ENCODE measurements around the gene BHLHE40.
A peak's percentile ranks its signal among the peaks of the same experiment; 100 is the strongest.

The BHLHE40 gene

DNA sequence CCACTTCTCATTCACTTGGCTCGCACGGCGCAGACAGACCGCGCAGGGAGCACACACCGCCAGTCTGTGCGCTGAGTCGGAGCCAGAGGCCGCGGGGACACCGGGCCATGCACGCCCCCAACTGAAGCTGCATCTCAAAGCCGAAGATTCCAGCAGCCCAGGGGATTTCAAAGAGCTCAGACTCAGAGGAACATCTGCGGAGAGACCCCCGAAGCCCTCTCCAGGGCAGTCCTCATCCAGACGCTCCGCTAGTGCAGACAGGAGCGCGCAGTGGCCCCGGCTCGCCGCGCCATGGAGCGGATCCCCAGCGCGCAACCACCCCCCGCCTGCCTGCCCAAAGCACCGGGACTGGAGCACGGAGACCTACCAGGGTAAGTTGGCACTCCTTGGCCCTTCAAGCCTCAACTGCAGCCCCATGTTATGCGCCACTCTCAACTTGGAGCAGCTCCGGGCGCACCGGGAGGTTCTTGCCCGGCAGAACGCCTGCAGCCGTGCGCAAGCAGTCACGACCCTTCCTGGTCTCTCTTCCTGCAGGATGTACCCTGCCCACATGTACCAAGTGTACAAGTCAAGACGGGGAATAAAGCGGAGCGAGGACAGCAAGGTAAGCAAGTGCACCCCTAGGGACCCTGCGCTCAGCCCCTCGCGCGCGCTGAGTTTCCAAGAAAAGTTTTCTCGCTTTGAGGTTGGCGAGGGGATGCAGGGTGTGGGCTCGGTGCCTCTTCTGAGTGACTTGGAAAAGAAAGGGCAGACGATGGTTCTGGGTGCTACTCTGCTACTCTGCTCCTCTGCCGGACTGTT is at the start of gene BHLHE40:
Gene BHLHE40, plus strand, starts transcription at position 10 of the 801 bp plus-strand sequence. Its CDS starts 282 bp downstream, at position 292.
- no peak for DNase-seq (ENCODE audit: low read depth)

- no peak for DNase-seq (ENCODE audit: low read depth)
These were observed 48.7 kb upstream of the BHLHE40 start for GRCh38 chr3:4930501-4930900.

DNA sequence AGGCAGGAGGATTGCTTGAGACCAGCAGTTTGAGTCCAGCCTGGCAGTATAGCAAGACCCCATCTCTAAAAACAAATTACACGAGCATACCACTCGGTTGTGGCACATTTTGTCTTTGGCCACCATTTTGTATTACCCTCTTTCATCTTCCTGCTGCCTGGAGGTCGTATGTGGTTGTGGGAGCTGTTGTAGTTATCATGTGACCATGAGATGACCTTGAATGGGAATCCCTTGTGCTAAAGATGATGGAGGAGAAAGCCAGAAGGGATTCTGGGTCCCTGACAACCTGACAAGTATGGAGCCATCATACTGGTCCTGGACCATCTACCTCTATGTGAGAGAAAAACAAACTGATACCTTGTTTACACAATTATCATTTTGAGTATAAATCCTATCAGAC is 45.2 kb upstream of the BHLHE40 start:
- no peak for DNase-seq (ENCODE audit: low read depth)

DNA sequence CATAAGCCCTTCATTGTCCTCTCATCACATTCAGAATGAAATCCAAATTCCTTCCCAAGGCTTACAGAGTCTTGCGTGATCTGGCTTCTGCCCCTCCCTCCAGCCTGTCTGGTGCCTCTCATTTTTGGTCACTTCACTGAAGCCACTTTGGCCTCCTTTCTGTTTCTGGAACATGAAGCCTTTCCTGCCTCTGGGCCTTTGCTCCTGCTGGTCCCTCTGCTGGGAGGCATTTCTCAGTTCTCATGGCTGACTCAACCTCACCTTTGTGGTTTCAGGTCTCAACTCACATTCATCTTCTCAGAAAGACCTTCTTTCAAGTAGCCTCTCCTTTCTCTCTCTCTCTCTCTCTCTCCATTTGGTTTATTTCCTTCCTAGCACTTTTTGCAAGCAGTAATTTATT is 43.9 kb upstream of the BHLHE40 start:
- DNase-seq (ENCODE audit: low read depth): no peak

GRCh38 chr3:4936982-4937614 is 42.1 kb upstream of the BHLHE40 start:
- DNase-seq (ENCODE audit: low read depth): no peak

- DNase-seq (ENCODE audit: low read depth): peak; percentile 23
These were observed 40.8 kb upstream of the BHLHE40 start for GRCh38 chr3:4938281-4938982.

- no peak for DNase-seq (ENCODE audit: low read depth)
These were observed 40.0 kb upstream of the BHLHE40 start for GRCh38 chr3:4939276-4939675.

GRCh38 chr3:4940985-4941384 is 38.3 kb upstream of the BHLHE40 start:
- DNase-seq (ENCODE audit: low read depth): no peak

DNA sequence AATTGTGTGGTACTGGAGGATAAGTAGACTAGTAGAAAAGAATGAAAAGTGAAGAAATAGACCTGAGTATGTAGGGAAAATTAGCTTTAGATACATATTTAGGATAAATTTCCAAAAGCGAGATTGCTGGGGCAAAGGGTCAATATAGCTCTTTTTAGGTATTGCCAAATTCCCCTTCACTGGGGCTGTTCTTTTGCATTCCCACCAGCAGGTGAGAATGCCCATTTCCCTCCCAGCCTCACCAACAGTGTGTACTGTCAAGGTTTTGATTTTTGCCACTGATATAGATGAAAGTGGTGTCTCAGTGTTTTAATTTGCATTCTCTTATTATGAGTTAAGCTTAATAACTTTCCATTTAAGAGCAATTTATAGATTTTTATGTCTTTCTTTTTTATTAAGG is 35.7 kb upstream of the BHLHE40 start:
- no peak for DNase-seq (ENCODE audit: low read depth)

- DNase-seq (ENCODE audit: low read depth): no peak
These were observed 33.9 kb upstream of the BHLHE40 start for GRCh38 chr3:4945324-4945723.

GRCh38 chr3:4947028-4947427 is 32.2 kb upstream of the BHLHE40 start:
- no peak for DNase-seq (ENCODE audit: low read depth)

DNA sequence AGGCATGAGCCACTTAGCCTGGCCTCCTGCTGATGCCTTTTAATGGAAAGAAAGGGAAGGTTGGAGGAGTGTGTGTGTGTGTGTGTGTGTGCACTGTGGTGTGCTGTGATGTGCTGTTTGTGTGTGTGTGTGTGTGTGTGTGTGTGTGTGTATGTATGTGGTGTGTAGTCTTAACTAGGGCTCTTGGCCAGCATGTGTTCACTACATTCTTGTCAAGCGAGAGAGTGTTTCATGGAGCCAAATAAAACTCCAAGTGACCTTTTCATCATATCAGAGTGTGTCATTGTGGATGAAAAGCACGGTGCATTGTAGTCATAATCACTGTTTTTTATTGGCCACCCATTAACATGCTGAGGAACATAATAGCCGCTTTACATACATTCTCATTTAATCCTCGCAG is 30.8 kb upstream of the BHLHE40 start:
- no peak for DNase-seq (ENCODE audit: low read depth)

DNA sequence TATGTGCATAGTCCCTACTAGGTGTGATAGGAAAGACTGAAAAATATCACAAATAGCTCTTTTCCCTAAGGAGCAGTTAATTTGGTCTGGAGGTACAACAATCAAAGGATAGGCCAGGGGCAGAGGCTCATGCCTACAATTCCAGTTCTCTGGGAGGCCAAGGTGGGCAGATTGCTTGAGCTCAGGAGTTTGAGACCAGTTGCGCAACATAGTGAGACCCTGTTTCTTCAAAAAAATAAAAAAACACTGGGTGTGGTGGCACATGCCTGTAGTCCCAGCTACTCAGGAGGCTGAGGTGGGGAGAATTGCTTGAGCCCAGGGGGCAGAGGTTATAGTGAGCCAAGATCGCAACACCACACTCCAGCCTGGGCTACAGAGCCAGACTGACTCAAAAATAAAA is 30.2 kb upstream of the BHLHE40 start:
- DNase-seq (ENCODE audit: low read depth): no peak

DNA sequence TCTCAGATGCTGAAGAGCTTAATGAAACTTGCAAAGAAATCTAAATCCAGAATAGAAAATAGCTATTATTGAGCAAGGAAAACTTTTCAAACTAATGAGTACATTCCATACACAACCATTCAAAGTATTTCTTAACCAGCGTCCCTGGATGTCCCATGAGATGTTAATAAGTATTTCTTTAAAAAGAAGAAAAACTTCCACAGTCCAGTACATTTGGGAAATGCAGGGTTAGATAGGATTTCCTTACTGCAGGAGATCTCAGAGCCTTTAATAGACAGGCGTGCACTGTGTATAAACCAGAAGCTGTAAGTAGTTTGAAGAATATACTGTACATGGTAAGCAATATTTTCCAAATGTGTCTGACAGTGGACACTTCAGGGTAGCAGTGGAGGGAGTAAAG is 29.6 kb upstream of the BHLHE40 start:
- no peak for DNase-seq (ENCODE audit: low read depth)

- DNase-seq (ENCODE audit: low read depth): no peak
These were observed 28.9 kb upstream of the BHLHE40 start for GRCh38 chr3:4950351-4950784.

GRCh38 chr3:4950948-4951347 is 28.3 kb upstream of the BHLHE40 start:
- DNase-seq (ENCODE audit: low read depth): no peak

DNA sequence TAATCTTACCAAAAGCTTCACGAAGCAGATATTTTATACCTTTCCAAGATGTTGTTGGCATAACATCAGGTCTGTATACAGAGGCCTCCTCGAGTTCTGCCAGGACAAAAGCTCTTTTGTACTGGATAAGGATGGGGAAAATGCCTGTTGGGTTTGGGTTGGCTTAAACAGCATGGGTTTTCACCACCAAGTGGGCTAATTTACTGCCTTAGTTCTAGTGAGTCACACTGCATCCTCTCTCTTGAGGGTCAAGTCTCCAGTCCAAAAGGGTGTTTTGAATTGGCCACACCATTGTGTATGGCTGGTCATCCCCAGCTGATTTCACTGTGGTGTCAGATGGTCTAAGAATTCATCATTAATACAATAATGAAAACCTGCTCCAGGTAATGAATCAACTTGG is 26.1 kb upstream of the BHLHE40 start:
- DNase-seq (ENCODE audit: low read depth): no peak

GRCh38 chr3:4954256-4955000 is 24.8 kb upstream of the BHLHE40 start:
- DNase-seq (ENCODE audit: low read depth): no peak

DNA sequence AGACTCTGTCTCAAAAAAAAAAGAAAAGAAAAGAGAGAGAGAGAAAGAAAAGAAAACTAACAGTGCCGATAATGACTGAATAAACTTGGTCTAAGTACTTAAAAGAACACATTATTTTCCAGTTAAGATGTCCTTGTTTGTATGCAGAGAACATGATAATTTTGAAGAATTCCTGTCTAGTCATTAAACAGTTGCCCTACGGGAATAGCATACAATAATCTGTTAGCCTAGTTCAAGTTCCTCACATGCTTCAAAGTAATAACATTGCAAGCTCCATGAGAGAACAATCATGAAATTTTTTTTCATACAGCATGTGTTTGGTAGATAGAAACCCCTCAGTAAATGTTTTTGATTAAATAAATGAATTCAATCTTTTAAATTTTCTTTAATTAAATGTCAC is 23.1 kb upstream of the BHLHE40 start:
- no peak for DNase-seq (ENCODE audit: low read depth)

GRCh38 chr3:4956738-4957137 is 22.5 kb upstream of the BHLHE40 start:
- no peak for DNase-seq (ENCODE audit: low read depth)

DNA sequence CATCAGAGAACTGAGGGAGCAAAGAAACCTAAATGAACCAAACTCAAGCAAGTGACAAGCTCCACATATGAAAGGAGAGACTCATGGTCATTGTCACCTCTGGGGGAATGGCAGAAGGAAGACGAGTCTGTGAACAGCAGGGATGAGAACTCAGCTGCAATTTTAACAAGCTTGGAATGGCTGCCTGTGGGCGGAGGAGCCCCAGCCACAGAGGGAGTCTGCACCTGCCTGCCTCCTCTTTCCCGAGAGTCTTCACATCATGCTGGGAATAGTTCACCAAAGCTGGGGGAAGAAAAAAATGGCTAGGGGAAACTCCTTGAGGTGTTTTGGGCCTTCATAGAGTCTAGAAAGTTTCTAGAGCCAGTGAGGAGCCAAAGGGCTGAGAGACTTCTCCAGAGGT is 21.3 kb upstream of the BHLHE40 start:
- DNase-seq (ENCODE audit: low read depth): no peak

DNA sequence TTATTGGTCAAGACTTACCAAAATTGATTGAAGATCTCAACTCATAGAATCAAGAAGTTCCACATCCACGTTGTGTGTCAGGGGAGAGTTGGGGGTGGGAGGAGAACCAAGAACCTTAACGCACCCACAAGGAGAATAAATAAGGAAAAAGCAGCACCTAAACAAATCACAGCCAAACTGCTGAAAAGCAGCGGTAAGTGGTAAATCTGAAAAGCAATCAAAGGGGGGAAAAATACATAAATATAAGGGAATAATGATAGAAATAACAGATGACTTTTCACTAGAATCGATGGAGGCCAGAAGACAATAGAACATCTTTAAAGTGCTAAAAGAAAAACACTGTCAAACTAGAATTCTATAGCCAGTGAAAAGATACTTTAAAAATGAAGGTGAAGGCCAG is 20.1 kb upstream of the BHLHE40 start:
- no peak for DNase-seq (ENCODE audit: low read depth)

All from HS-27A (cell line).